HL-60 (cell line): ENCODE results near the gene CERS6.

Experiments
- DNase-seq, 2 experiments: peaks; one replicate each; pipeline ENCODE4 v3.0.0-alpha.2; 2010 to 2020; ENCODE audit warnings: low read depth in 1 of 2, low spot score in 1 of 2
- H3K27ac ChIP-seq: fragments of 250-450 bp; sonication (Bioruptor Pico); replicated peaks from 2 replicates; pipeline ENCODE4 v1.5.1; 2020; ENCODE audit warnings: mild to moderate bottlenecking, moderate library complexity
- H3K27me3 ChIP-seq: fragments of 250-450 bp; sonication (Bioruptor Pico); 2 replicates; pipeline ENCODE4 v1.5.1; 2021; ENCODE audit warnings: mild to moderate bottlenecking, moderate library complexity; ENCODE audit not compliant: insufficient read depth, poor library complexity, severe bottlenecking
- H3K4me3 ChIP-seq: replicated peaks from 2 replicates; pipeline ENCODE4 v1.5.1; 2011; ENCODE audit warnings: mild to moderate bottlenecking, control low read depth, low read length; ENCODE audit not compliant: insufficient read depth
- GABPA ChIP-seq: IDR thresholded peaks from 2 replicates; pipeline ENCODE4 v1.6.1; 2012; ENCODE audit warnings: low read depth
- POLR2AphosphoS5 ChIP-seq: IDR thresholded peaks from 2 replicates; pipeline ENCODE4 v1.6.1; 2012; ENCODE audit warnings: low read depth
- SPI1 ChIP-seq: IDR thresholded peaks from 2 replicates; pipeline ENCODE4 v1.6.1; 2012; ENCODE audit warnings: low read depth, mild to moderate bottlenecking, borderline replicate concordance
- TF ChIP-seq, protein P1 (sequence below): IDR thresholded peaks from 2 replicates; pipeline ENCODE4 v1.6.1; 2012; ENCODE audit warnings: low read depth; ENCODE audit not compliant: insufficient replicate concordance
- TF ChIP-seq, protein P2 (sequence below): IDR thresholded peaks from one replicate; pipeline ENCODE4 v1.5.1; 2011; ENCODE audit warnings: low read length, control low read depth, inconsistent platforms; ENCODE audit not compliant: insufficient read depth

Gene CERS6

DNA sequence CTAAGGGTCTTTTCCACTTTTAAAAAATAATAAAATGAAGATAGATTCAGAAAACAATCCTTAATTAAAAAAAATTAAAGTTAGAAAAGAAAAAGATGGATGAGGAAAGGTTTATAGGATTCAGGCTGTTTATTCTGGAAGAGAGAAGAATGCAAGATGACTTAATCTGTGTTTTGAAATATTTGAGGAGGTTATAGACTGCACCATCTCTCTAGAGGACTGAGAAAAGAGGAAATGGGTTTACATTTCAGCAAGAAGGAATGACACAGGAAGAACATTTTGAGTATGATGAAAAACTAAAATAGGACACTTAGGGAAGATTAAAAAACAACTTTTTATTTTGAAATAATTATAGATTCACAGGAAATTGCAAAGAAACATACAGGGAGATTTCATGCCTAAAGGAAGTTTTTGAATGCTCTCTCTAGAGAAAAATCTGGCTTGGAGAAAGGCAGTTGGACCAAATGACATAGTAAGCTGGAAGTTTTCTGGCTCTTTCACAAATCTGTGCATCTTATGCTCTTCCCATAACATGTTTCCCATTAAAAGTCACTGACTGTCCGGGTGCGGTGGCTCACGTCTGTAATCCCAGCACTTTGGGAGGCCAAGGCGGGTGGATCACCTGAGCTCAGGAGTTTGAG is 75.0 kb downstream of the CERS6 start:
- TF ChIP-seq POLR2AphosphoS5 (no peak), GABPA (no peak), SPI1 (peak; percentile 96)
- TF ChIP-seq, protein P1, sequence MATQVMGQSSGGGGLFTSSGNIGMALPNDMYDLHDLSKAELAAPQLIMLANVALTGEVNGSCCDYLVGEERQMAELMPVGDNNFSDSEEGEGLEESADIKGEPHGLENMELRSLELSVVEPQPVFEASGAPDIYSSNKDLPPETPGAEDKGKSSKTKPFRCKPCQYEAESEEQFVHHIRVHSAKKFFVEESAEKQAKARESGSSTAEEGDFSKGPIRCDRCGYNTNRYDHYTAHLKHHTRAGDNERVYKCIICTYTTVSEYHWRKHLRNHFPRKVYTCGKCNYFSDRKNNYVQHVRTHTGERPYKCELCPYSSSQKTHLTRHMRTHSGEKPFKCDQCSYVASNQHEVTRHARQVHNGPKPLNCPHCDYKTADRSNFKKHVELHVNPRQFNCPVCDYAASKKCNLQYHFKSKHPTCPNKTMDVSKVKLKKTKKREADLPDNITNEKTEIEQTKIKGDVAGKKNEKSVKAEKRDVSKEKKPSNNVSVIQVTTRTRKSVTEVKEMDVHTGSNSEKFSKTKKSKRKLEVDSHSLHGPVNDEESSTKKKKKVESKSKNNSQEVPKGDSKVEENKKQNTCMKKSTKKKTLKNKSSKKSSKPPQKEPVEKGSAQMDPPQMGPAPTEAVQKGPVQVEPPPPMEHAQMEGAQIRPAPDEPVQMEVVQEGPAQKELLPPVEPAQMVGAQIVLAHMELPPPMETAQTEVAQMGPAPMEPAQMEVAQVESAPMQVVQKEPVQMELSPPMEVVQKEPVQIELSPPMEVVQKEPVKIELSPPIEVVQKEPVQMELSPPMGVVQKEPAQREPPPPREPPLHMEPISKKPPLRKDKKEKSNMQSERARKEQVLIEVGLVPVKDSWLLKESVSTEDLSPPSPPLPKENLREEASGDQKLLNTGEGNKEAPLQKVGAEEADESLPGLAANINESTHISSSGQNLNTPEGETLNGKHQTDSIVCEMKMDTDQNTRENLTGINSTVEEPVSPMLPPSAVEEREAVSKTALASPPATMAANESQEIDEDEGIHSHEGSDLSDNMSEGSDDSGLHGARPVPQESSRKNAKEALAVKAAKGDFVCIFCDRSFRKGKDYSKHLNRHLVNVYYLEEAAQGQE = no peak
- TF ChIP-seq, protein P2, sequence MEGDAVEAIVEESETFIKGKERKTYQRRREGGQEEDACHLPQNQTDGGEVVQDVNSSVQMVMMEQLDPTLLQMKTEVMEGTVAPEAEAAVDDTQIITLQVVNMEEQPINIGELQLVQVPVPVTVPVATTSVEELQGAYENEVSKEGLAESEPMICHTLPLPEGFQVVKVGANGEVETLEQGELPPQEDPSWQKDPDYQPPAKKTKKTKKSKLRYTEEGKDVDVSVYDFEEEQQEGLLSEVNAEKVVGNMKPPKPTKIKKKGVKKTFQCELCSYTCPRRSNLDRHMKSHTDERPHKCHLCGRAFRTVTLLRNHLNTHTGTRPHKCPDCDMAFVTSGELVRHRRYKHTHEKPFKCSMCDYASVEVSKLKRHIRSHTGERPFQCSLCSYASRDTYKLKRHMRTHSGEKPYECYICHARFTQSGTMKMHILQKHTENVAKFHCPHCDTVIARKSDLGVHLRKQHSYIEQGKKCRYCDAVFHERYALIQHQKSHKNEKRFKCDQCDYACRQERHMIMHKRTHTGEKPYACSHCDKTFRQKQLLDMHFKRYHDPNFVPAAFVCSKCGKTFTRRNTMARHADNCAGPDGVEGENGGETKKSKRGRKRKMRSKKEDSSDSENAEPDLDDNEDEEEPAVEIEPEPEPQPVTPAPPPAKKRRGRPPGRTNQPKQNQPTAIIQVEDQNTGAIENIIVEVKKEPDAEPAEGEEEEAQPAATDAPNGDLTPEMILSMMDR = no peak
- Histone ChIP-seq H3K27me3 (no peaks in the 10 kb centered on the region), H3K4me3 (no peak overlapping the region), H3K27ac (peak overlapping the region; percentile 25)
- no peak for DNase-seq

DNA sequence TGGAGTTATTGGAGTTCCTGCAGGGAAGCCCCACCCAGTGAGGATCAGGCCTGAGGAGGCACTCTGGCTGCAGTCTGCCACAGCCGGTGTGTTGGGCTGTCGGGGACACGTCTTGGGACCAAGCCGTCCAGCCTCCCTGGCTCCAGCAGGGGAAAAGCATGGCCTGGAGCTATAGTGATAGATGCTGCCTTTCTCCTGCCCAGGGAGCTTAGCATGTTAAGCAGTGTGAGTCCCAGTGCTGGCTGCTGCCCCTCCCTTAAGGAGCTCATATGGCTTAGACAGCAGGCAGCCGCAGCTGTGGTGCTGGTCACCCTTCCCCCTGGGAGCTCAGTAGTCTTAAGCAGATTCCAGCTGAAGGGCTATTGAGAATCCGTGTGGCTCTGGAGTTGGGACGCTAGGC is 78.9 kb downstream of the CERS6 start:
- TF ChIP-seq, protein P1 = no peak
- TF ChIP-seq POLR2AphosphoS5 (no peak), GABPA (no peak), SPI1 (no peak)
- TF ChIP-seq, protein P2 = no peak
- H3K27me3 ChIP-seq = no peaks in the 10 kb centered on the region
- no peak for DNase-seq
- H3K4me3 ChIP-seq = no peak overlapping the region
- no peak overlapping the region for H3K27ac ChIP-seq

DNA sequence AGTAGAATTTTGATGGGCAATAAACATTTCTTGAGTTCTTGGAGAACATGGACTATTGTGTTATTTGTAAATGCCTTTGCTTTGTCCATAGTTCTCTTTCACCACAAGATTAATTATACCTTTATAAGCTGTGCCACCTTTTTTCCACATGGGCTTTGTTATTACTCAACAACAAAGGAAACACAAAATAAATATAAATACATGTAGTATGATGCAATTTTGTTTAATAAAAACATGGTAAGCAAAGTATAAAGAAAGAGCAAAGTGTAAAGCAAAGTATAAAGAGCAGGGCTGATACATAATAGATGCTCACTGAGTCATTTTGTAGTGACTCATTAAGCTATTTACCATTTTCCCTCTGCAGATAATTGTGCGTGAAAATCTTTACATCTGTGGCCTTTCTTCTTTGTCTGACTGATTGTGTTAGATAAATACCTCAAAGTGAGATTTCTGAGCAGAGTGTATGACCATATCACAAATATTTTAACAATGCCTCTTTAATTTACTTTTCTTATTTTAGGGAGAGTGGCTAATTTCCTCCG is 80.9 kb downstream of the CERS6 start:
- DNase-seq = no peak
- Histone ChIP-seq H3K27ac (no peak overlapping the region), H3K4me3 (no peak overlapping the region), H3K27me3 (no peaks in the 10 kb centered on the region)
- TF ChIP-seq GABPA (no peak), SPI1 (no peak), POLR2AphosphoS5 (no peak)
- TF ChIP-seq, protein P2 = no peak
- TF ChIP-seq, protein P1 = no peak
